ENCODE results near the gene NOS2.
A peak's percentile ranks its signal among the peaks of the same experiment; 100 is the strongest.

The NOS2 gene

DNA sequence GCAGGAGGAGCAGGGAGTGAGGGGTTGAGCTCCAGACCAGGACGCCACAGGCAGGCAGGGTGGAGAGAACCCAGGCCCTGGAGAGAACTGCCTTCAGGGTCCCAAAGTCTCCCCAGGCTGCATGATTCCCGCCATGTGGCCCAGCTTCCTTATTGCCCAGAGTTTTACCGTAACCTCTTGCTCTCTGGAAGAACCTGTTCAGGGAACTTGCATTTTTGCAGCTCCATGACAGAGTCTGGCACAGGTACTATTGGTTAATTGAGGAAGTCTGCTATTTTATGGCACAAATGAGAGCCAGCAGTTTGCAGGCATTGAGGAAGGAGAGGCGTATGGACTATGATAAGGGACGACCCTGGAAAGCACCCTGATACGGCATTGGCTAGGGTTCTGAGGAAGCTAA, 11.6 kb upstream of the NOS2 start:
- DNase-seq (ENCODE audit: low spot score in 2 of 2) (no peak), ATAC-seq (replicated peaks; ENCODE audit: extremely low read depth, poor library complexity, severe bottlenecking) (no peak)
- no peaks in the 10 kb centered on the region for H3K9me3 Mint-ChIP-seq
- H3K36me3 Mint-ChIP-seq (ENCODE audit: insufficient read depth), result peaks cover 4% of the 10 kb centered on the region
- no peaks in the 10 kb centered on the region for H3K27me3 Mint-ChIP-seq
- no peak overlapping the region for H3K4me3 Mint-ChIP-seq
- peaks cover 24% of the 10 kb centered on the region for H3K4me1 Mint-ChIP-seq
- no peak overlapping the region for H3K27ac Mint-ChIP-seq (ENCODE audit: low read depth)

DNA sequence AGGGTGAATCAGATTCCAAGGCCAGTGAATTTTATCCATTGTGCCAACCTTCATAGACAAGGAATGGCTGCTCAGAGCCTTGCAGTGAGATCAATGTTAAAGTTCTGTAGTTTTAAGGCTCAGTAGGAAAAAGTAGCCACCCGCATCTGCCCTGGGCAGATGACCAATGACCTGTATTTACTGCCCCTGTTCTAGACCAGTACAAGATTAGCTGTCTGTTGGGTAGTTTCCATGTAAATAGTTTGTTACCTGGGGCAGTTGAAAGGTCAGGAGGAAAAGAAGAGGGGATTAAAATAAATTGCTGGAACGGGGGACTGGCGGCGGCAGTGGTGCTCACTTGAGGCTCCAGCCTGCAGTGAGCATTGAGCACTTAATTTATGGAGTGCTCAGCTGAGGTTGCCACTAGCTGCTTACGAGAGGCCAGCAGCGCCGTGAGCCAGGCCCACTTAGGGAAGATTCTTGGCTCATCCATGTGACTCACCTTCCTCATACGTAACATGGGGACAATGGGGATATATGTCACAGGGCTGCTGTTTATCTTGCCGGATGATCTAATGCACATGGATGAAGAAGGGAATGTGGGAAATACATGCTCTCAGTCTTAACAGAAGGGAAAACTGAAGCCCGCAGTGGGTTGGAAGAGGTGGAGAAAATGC, 10.7 kb upstream of the NOS2 start:
- Mint-ChIP-seq H3K4me3 (no peak overlapping the region), H3K27ac (ENCODE audit: low read depth) (no peak overlapping the region), H3K4me1 (peaks cover 26% of the 10 kb centered on the region), H3K27me3 (no peaks in the 10 kb centered on the region), H3K9me3 (no peaks in the 10 kb centered on the region), H3K36me3 (ENCODE audit: insufficient read depth) (peaks cover 4% of the 10 kb centered on the region)
- no peak for ATAC-seq (replicated peaks; ENCODE audit: extremely low read depth, poor library complexity, severe bottlenecking)
- no peak for DNase-seq (ENCODE audit: low spot score in 2 of 2)

DNA sequence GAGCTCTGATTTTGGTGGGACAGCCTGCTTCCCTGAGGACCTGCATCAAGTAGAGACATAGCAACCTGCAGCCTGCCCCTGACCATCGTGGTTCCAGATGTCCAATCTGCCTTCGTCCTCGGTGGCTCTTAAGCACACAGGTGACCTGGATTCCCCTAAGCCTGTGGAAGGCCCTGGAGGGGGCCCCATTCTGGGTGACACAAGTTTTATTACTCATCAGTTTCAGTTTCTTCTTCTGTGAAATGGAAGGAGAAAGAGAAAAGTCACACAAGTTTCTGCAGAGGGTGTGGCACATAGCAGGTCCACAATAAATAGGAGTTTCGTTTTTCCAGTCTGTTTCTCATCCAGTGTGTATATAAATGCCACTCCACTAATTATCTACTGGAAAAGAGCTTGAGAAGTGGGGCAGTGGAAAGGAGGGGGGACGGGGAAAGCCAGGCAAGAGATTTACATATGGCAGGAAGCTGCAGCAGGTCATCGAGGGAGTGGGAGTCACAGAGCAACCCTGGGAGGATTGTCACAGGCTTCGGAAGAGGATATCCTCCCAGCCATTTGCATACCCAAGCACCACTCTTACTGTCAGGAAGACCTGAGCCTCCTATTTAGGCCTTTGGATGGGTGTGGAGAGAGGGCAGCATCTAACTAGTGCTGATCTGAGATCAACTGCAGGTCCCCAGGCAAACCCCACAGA, 10.0 kb upstream of the NOS2 start:
- ATAC-seq (replicated peaks; ENCODE audit: extremely low read depth, poor library complexity, severe bottlenecking) (no peak), DNase-seq (ENCODE audit: low spot score in 2 of 2) (no peak)
- no peak overlapping the region for H3K27ac Mint-ChIP-seq (ENCODE audit: low read depth)
- no peaks in the 10 kb centered on the region for H3K27me3 Mint-ChIP-seq
- no peak overlapping the region for H3K4me3 Mint-ChIP-seq
- peaks cover 32% of the 10 kb centered on the region for H3K4me1 Mint-ChIP-seq
- H3K36me3 Mint-ChIP-seq (ENCODE audit: insufficient read depth), result peaks cover 4% of the 10 kb centered on the region
- no peaks in the 10 kb centered on the region for H3K9me3 Mint-ChIP-seq

GRCh38 chr17:27809555-27809954, 9.2 kb upstream of the NOS2 start:
- Mint-ChIP-seq H3K4me1 (peaks cover 39% of the 10 kb centered on the region), H3K9me3 (no peaks in the 10 kb centered on the region), H3K27ac (ENCODE audit: low read depth) (no peak overlapping the region), H3K4me3 (no peak overlapping the region), H3K27me3 (no peaks in the 10 kb centered on the region), H3K36me3 (ENCODE audit: insufficient read depth) (peaks cover 4% of the 10 kb centered on the region)
- ATAC-seq (replicated peaks; ENCODE audit: extremely low read depth, poor library complexity, severe bottlenecking) (no peak), DNase-seq (ENCODE audit: low spot score in 2 of 2) (no peak)

- Mint-ChIP-seq H3K9me3 (no peaks in the 10 kb centered on the region), H3K4me3 (no peak overlapping the region), H3K27ac (ENCODE audit: low read depth) (peak overlapping the region; percentile 92), H3K4me1 (peaks cover 39% of the 10 kb centered on the region), H3K36me3 (ENCODE audit: insufficient read depth) (peaks cover 4% of the 10 kb centered on the region), H3K27me3 (no peaks in the 10 kb centered on the region)
- no peak for ATAC-seq (replicated peaks; ENCODE audit: extremely low read depth, poor library complexity, severe bottlenecking)
- no peak for DNase-seq (ENCODE audit: low spot score in 2 of 2)
Observed at GRCh38 chr17:27808628-27809027, 8.3 kb upstream of the NOS2 start.

GRCh38 chr17:27807567-27808470, 7.5 kb upstream of the NOS2 start:
- H3K4me3 Mint-ChIP-seq, result peak overlapping the region; percentile 72
- peaks cover 39% of the 10 kb centered on the region for H3K4me1 Mint-ChIP-seq
- peak overlapping the region; percentile 92 for H3K27ac Mint-ChIP-seq (ENCODE audit: low read depth)
- H3K36me3 Mint-ChIP-seq (ENCODE audit: insufficient read depth), result peaks cover 4% of the 10 kb centered on the region
- peak; percentile 99 for ATAC-seq (replicated peaks; ENCODE audit: extremely low read depth, poor library complexity, severe bottlenecking)
- peak; percentile 34 to 59 for DNase-seq (ENCODE audit: low spot score in 2 of 2)
- no peaks in the 10 kb centered on the region for H3K27me3 Mint-ChIP-seq
- no peaks in the 10 kb centered on the region for H3K9me3 Mint-ChIP-seq

GRCh38 chr17:27805520-27806146, 5.3 kb upstream of the NOS2 start:
- DNase-seq (ENCODE audit: low spot score in 2 of 2) (peak; percentile 69 to 70), ATAC-seq (replicated peaks; ENCODE audit: extremely low read depth, poor library complexity, severe bottlenecking) (peak; percentile 44)
- Mint-ChIP-seq H3K4me1 (peaks cover 39% of the 10 kb centered on the region), H3K27ac (ENCODE audit: low read depth) (peak overlapping the region; percentile 84), H3K27me3 (no peaks in the 10 kb centered on the region), H3K4me3 (peak overlapping the region; percentile 73), H3K9me3 (no peaks in the 10 kb centered on the region), H3K36me3 (ENCODE audit: insufficient read depth) (peaks cover 3% of the 10 kb centered on the region)

GRCh38 chr17:27804113-27804512, 3.8 kb upstream of the NOS2 start:
- Mint-ChIP-seq H3K27ac (ENCODE audit: low read depth) (no peak overlapping the region), H3K4me3 (no peak overlapping the region)

GRCh38 chr17:27802962-27803680, 2.8 kb upstream of the NOS2 start:
- Mint-ChIP-seq H3K36me3 (ENCODE audit: insufficient read depth) (no peaks in the 10 kb centered on the region), H3K4me1 (peaks cover 22% of the 10 kb centered on the region), H3K27ac (ENCODE audit: low read depth) (peak overlapping the region; percentile 38), H3K27me3 (peaks cover 7% of the 10 kb centered on the region), H3K9me3 (no peaks in the 10 kb centered on the region), H3K4me3 (no peak overlapping the region)
- no peak for ATAC-seq (replicated peaks; ENCODE audit: extremely low read depth, poor library complexity, severe bottlenecking)
- no peak for DNase-seq (ENCODE audit: low spot score in 2 of 2)

More at GRCh38 chr17:27804113-27804512, 3.8 kb upstream of the NOS2 start:
- Mint-ChIP-seq H3K9me3 (no peaks in the 10 kb centered on the region), H3K36me3 (ENCODE audit: insufficient read depth) (peaks cover 3% of the 10 kb centered on the region), H3K4me1 (peaks cover 29% of the 10 kb centered on the region), H3K27me3 (no peaks in the 10 kb centered on the region)
- DNase-seq (ENCODE audit: low spot score in 2 of 2) (no peak), ATAC-seq (replicated peaks; ENCODE audit: extremely low read depth, poor library complexity, severe bottlenecking) (no peak)

- Mint-ChIP-seq H3K27ac (ENCODE audit: low read depth) (no peak overlapping the region), H3K27me3 (peaks cover 18% of the 10 kb centered on the region), H3K9me3 (no peaks in the 10 kb centered on the region), H3K36me3 (ENCODE audit: insufficient read depth) (no peaks in the 10 kb centered on the region), H3K4me1 (peaks cover 15% of the 10 kb centered on the region), H3K4me3 (no peak overlapping the region)
- ATAC-seq (replicated peaks; ENCODE audit: extremely low read depth, poor library complexity, severe bottlenecking), result no peak
- no peak for DNase-seq (ENCODE audit: low spot score in 2 of 2)
Observed at GRCh38 chr17:27802033-27802432, 1.7 kb upstream of the NOS2 start.

DNA sequence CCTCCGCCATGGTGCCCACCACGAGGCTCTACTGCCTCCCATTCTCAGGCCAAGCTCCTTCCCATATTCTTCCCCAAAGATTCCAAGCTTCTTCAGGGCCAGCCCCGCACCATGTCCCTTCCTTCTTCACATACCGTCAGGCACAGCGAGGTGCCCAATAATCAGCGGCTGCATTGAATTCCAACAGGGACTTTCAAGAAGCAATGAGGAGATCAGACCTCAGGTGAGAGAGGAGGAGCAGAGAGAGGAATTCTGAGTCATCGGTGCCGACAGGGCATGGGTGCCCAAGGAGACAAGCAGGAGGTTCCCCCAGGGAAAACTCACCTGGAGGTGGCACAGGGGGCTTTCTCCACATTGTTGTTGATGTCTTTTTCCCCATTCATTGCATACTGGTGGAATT, 2.0 kb downstream of the NOS2 start:
- no peak overlapping the region for H3K4me3 Mint-ChIP-seq

More for the DNA sequence above, 2.0 kb downstream of the NOS2 start:
- DNase-seq (ENCODE audit: low spot score in 2 of 2), result no peak
- ATAC-seq (replicated peaks; ENCODE audit: extremely low read depth, poor library complexity, severe bottlenecking), result no peak
- peaks cover 6% of the 10 kb centered on the region for H3K4me1 Mint-ChIP-seq
- no peaks in the 10 kb centered on the region for H3K36me3 Mint-ChIP-seq (ENCODE audit: insufficient read depth)
- peaks cover 54% of the 10 kb centered on the region for H3K27me3 Mint-ChIP-seq
- no peaks in the 10 kb centered on the region for H3K9me3 Mint-ChIP-seq
- no peak overlapping the region for H3K27ac Mint-ChIP-seq (ENCODE audit: low read depth)
